ENCODE measurements around the gene COX11. TPM values are rescaled to one million over a fixed set of nuclear protein-coding genes. Genes with fewer than 3 reads are reported as not detected.

Gene COX11
- total RNA-seq, 3 donors from 2014 or later, result 40.3 to 56.2 (median 55.9) TPM

DNA sequence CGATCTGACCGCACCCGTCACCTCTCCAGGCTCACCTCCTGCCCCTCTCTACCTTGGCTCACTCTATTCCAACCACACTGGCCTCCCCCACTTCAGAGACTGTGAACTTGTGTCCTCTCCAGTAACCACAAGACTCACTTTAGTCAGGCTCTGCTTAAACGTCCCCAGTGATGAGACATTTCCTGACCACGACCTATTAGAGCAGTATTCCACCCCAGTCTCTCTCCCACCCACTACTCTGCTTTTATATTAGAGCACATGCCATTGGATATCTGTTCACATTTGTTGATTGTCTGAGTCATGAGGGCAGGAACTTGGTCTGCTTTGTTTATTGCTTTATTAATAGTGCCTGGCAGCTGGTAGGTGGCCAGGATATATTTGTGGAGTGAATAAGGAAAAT, 20.1 kb downstream of the COX11 start:
- intact Hi-C loops (cut with DNase I; ENCODE audit: low total_unique reads), result no loop called here
- H3K36me3 ChIP-seq, result no peaks in the 10 kb centered on the region

DNA sequence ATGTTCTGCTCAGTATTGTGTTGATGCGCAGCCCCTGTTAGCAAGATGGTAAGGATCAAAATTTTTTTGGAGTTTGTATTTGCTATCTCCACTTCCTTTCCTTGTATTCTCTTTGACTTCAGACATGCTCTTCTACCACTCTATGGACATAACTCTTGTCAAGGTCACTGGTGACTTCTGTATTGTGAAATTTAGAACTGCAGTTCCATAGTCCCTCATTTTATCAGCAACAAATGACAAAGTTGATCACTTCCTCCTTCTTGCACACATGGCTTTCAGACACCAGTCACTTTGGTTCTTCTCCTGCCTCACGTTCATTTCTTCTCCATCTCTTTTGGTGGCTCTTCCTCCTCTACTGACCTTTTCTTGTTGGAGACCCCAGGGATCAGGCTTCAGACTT, 21.1 kb downstream of the COX11 start:
- H3K9me3 ChIP-seq, result no peaks in the 10 kb centered on the region
- DNase-seq (ENCODE audit: low spot score in 2 of 2), result no peak
- intact Hi-C loops (cut with DNase I; ENCODE audit: low total_unique reads), result no loop called here

More for the DNA sequence above, 20.1 kb downstream of the COX11 start:
- H3K27ac ChIP-seq, result no peak overlapping the region
- no peaks in the 10 kb centered on the region for H3K4me1 ChIP-seq
- TF ChIP-seq, protein P1, sequence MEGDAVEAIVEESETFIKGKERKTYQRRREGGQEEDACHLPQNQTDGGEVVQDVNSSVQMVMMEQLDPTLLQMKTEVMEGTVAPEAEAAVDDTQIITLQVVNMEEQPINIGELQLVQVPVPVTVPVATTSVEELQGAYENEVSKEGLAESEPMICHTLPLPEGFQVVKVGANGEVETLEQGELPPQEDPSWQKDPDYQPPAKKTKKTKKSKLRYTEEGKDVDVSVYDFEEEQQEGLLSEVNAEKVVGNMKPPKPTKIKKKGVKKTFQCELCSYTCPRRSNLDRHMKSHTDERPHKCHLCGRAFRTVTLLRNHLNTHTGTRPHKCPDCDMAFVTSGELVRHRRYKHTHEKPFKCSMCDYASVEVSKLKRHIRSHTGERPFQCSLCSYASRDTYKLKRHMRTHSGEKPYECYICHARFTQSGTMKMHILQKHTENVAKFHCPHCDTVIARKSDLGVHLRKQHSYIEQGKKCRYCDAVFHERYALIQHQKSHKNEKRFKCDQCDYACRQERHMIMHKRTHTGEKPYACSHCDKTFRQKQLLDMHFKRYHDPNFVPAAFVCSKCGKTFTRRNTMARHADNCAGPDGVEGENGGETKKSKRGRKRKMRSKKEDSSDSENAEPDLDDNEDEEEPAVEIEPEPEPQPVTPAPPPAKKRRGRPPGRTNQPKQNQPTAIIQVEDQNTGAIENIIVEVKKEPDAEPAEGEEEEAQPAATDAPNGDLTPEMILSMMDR (IDR thresholded peaks at IDR 0.05), result no peak
- TF ChIP-seq POLR2A (IDR thresholded peaks at IDR 0.05) (no peak), POLR2AphosphoS5 (IDR thresholded peaks at IDR 0.05) (no peak)
- H3K4me3 ChIP-seq, result no peak overlapping the region
- no peaks in the 10 kb centered on the region for H3K27me3 ChIP-seq
- no peak for DNase-seq (ENCODE audit: low spot score in 2 of 2)
- no peaks in the 10 kb centered on the region for H3K9me3 ChIP-seq

DNA sequence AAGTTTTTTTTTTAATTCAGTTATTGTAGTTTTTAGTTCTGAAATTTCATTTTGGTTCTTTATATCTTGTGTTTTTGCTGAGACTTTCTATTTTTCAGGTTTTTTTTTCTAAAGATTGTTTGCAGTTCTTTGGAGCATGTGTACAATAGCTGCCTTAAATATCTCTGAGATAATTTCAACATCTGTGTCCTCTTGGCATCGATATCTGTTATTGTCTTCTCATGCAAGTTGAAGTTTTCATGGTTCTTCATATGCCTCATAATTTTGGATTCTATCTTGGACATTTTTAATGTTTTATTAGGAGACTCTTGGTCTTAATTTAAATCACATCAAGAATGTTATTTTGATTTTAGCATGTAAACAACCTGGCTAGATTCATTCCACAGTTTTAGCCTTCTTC, 22.8 kb downstream of the COX11 start:
- no peak overlapping the region for H3K4me3 ChIP-seq
- H3K9me3 ChIP-seq, result no peaks in the 10 kb centered on the region
- H3K27me3 ChIP-seq, result no peaks in the 10 kb centered on the region
- TF ChIP-seq POLR2A (IDR thresholded peaks at IDR 0.05), result no peak
- TF ChIP-seq, protein P1 (IDR thresholded peaks at IDR 0.05), result no peak
- no peak for TF ChIP-seq POLR2AphosphoS5 (IDR thresholded peaks at IDR 0.05)
- no peaks in the 10 kb centered on the region for H3K4me1 ChIP-seq
- intact Hi-C loops (cut with DNase I; ENCODE audit: low total_unique reads), result no loop called here
- H3K27ac ChIP-seq, result no peak overlapping the region
- no peaks in the 10 kb centered on the region for H3K36me3 ChIP-seq
- DNase-seq (ENCODE audit: low spot score in 2 of 2), result no peak

More for the DNA sequence above, 21.1 kb downstream of the COX11 start:
- H3K4me1 ChIP-seq, result no peaks in the 10 kb centered on the region
- TF ChIP-seq, protein P1 (IDR thresholded peaks at IDR 0.05), result no peak
- no peak for TF ChIP-seq POLR2AphosphoS5 (IDR thresholded peaks at IDR 0.05)
- no peak for TF ChIP-seq POLR2A (IDR thresholded peaks at IDR 0.05)
- no peak overlapping the region for H3K27ac ChIP-seq
- H3K36me3 ChIP-seq, result no peaks in the 10 kb centered on the region
- no peaks in the 10 kb centered on the region for H3K27me3 ChIP-seq
- no peak overlapping the region for H3K4me3 ChIP-seq

DNA sequence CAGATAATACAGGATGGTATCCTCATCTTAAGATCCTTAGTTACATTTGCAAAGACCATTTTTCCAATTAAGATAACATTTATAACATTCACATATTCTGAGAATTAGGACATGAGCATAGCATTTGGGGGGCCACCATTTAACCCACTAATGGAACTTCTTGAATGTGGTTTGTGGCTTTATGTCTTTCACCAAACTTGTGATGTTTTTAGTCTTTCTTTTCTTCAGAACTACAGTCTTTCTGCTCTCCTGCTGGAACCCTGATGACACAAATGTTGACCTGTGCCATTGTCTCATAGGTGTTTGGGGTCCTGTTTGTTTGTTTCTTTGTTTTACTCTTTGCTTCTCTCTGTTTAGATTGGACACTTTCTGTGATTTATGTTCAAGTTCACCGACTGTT, 23.2 kb downstream of the COX11 start:
- DNase-seq (ENCODE audit: low spot score in 2 of 2), result no peak
- no peaks in the 10 kb centered on the region for H3K9me3 ChIP-seq
- H3K27me3 ChIP-seq, result no peaks in the 10 kb centered on the region
- H3K4me1 ChIP-seq, result no peaks in the 10 kb centered on the region
- H3K36me3 ChIP-seq, result no peaks in the 10 kb centered on the region
- H3K4me3 ChIP-seq, result no peak overlapping the region
- intact Hi-C loops (cut with DNase I; ENCODE audit: low total_unique reads), result no loop called here
- TF ChIP-seq POLR2AphosphoS5 (IDR thresholded peaks at IDR 0.05) (no peak), POLR2A (IDR thresholded peaks at IDR 0.05) (no peak)
- TF ChIP-seq, protein P1 (IDR thresholded peaks at IDR 0.05), result no peak
- H3K27ac ChIP-seq, result no peak overlapping the region

DNA sequence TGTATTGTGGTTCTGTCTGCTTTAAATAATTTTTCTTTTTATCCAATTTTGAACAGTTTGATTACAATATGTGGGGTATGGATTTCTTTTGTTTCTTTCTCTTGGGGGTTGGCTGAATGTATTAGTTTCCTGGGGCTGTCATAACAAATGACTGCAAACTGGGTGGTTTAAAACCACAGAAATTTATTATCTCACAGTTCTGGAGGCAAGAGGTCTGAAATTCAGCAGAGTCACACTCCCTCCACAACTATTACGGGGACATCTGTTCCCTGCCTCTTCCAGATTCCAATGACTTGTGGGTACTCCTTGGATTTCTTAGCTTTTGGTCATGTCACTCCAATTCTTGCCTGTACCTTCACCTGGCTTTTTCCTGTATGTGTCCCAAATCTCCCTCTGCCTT, 23.7 kb downstream of the COX11 start:
- Histone ChIP-seq H3K9me3 (no peaks in the 10 kb centered on the region), H3K4me3 (no peak overlapping the region), H3K36me3 (no peaks in the 10 kb centered on the region), H3K27ac (no peak overlapping the region), H3K4me1 (no peaks in the 10 kb centered on the region), H3K27me3 (no peaks in the 10 kb centered on the region)
- TF ChIP-seq, protein P1 (IDR thresholded peaks at IDR 0.05), result no peak
- no peak for TF ChIP-seq POLR2A (IDR thresholded peaks at IDR 0.05)
- no peak for TF ChIP-seq POLR2AphosphoS5 (IDR thresholded peaks at IDR 0.05)
- intact Hi-C loops (cut with DNase I; ENCODE audit: low total_unique reads), result no loop called here
- no peak for DNase-seq (ENCODE audit: low spot score in 2 of 2)

Measured in breast epithelium (tissue), 4 donors.